ENCODE measurements around the gene DNASE2B. TPM values are rescaled to one million over a fixed set of nuclear protein-coding genes. Genes with fewer than 3 reads are reported as not detected.

Gene DNASE2B
- not detected for total RNA-seq

- Mint-ChIP-seq H3K36me3 (no peaks in the 10 kb centered on the region), H3K9me3 (no peaks in the 10 kb centered on the region), H3K27me3 (no peaks in the 10 kb centered on the region), H3K27ac (no peak within 1 kb of the TSS), H3K4me3 (no peak within 1 kb of the TSS), H3K4me1 (ENCODE audit: low read depth in 2 of 2) (no peaks in the 10 kb centered on the region)
- no peak for DNase-seq (ENCODE audit: low spot score)
- no peak for ATAC-seq
Measured at GRCh38 chr1:84398175-84399155, at the start of gene DNASE2B. DNASE2B (plus strand) TSS chr1:84398484; CDS start chr1:84398565, 81 bp downstream.

- H3K4me1 Mint-ChIP-seq (ENCODE audit: low read depth in 2 of 2) = no peaks in the 10 kb centered on the region
- no peaks in the 10 kb centered on the region for H3K27me3 Mint-ChIP-seq
- ATAC-seq = no peak
- H3K9me3 Mint-ChIP-seq = no peaks in the 10 kb centered on the region
- no peak for DNase-seq (ENCODE audit: low spot score)
- no peaks in the 10 kb centered on the region for H3K36me3 Mint-ChIP-seq
- no peak overlapping the region for H3K4me3 Mint-ChIP-seq
- no peak overlapping the region for H3K27ac Mint-ChIP-seq
Measured at GRCh38 chr1:84348759-84349158, 49.5 kb upstream of the DNASE2B start.

- Mint-ChIP-seq H3K36me3 (no peaks in the 10 kb centered on the region), H3K4me3 (no peak overlapping the region), H3K4me1 (ENCODE audit: low read depth in 2 of 2) (no peaks in the 10 kb centered on the region), H3K9me3 (no peaks in the 10 kb centered on the region), H3K27ac (no peak overlapping the region), H3K27me3 (no peaks in the 10 kb centered on the region)
- DNase-seq (ENCODE audit: low spot score) (no peak), ATAC-seq (no peak)
Measured at GRCh38 chr1:84350104-84350503, 48.2 kb upstream of the DNASE2B start.

- Mint-ChIP-seq H3K4me3 (no peak overlapping the region), H3K27me3 (no peaks in the 10 kb centered on the region), H3K4me1 (ENCODE audit: low read depth in 2 of 2) (no peaks in the 10 kb centered on the region), H3K36me3 (no peaks in the 10 kb centered on the region), H3K27ac (no peak overlapping the region), H3K9me3 (no peaks in the 10 kb centered on the region)
- ATAC-seq (no peak), DNase-seq (ENCODE audit: low spot score) (no peak)
Measured at GRCh38 chr1:84350550-84350949, 47.7 kb upstream of the DNASE2B start.

- Mint-ChIP-seq H3K4me1 (ENCODE audit: low read depth in 2 of 2) (no peaks in the 10 kb centered on the region), H3K9me3 (no peaks in the 10 kb centered on the region), H3K27ac (no peak overlapping the region), H3K4me3 (no peak overlapping the region), H3K36me3 (no peaks in the 10 kb centered on the region), H3K27me3 (no peaks in the 10 kb centered on the region)
- ATAC-seq (no peak), DNase-seq (ENCODE audit: low spot score) (no peak)
Measured at GRCh38 chr1:84352298-84353106, 45.8 kb upstream of the DNASE2B start.

- H3K4me1 Mint-ChIP-seq (ENCODE audit: low read depth in 2 of 2) = no peaks in the 10 kb centered on the region
- no peak overlapping the region for H3K27ac Mint-ChIP-seq
- no peak for DNase-seq (ENCODE audit: low spot score)
- no peaks in the 10 kb centered on the region for H3K9me3 Mint-ChIP-seq
- no peaks in the 10 kb centered on the region for H3K27me3 Mint-ChIP-seq
- no peak for ATAC-seq
- no peaks in the 10 kb centered on the region for H3K36me3 Mint-ChIP-seq
- no peak overlapping the region for H3K4me3 Mint-ChIP-seq
Measured at GRCh38 chr1:84353695-84354094, 44.6 kb upstream of the DNASE2B start.

- Mint-ChIP-seq H3K4me1 (ENCODE audit: low read depth in 2 of 2) (no peaks in the 10 kb centered on the region), H3K4me3 (no peak overlapping the region), H3K36me3 (no peaks in the 10 kb centered on the region), H3K9me3 (no peaks in the 10 kb centered on the region), H3K27ac (no peak overlapping the region), H3K27me3 (no peaks in the 10 kb centered on the region)
- DNase-seq (ENCODE audit: low spot score) (no peak), ATAC-seq (no peak)
Measured at GRCh38 chr1:84355556-84355955, 42.7 kb upstream of the DNASE2B start.

GRCh38 chr1:84356881-84357280 is 41.4 kb upstream of the DNASE2B start:
- H3K27me3 Mint-ChIP-seq = no peaks in the 10 kb centered on the region
- no peak overlapping the region for H3K27ac Mint-ChIP-seq
- H3K9me3 Mint-ChIP-seq = no peaks in the 10 kb centered on the region
- DNase-seq (ENCODE audit: low spot score) (no peak), ATAC-seq (no peak)
- no peaks in the 10 kb centered on the region for H3K4me1 Mint-ChIP-seq (ENCODE audit: low read depth in 2 of 2)
- no peaks in the 10 kb centered on the region for H3K36me3 Mint-ChIP-seq
- H3K4me3 Mint-ChIP-seq = no peak overlapping the region

GRCh38 chr1:84358695-84359094 is 39.6 kb upstream of the DNASE2B start:
- ATAC-seq = no peak
- Mint-ChIP-seq H3K36me3 (no peaks in the 10 kb centered on the region), H3K4me1 (ENCODE audit: low read depth in 2 of 2) (peaks cover 5 to 9% of the 10 kb centered on the region in 2 donors), H3K27me3 (no peaks in the 10 kb centered on the region), H3K9me3 (no peaks in the 10 kb centered on the region), H3K4me3 (no peak overlapping the region), H3K27ac (no peak overlapping the region)
- no peak for DNase-seq (ENCODE audit: low spot score)

- H3K27ac Mint-ChIP-seq = no peak overlapping the region
- H3K9me3 Mint-ChIP-seq = no peaks in the 10 kb centered on the region
- no peaks in the 10 kb centered on the region for H3K27me3 Mint-ChIP-seq
- DNase-seq (ENCODE audit: low spot score) (no peak), ATAC-seq (no peak)
- H3K4me3 Mint-ChIP-seq = no peak overlapping the region
- peaks cover 6 to 10% of the 10 kb centered on the region in 2 donors for H3K4me1 Mint-ChIP-seq (ENCODE audit: low read depth in 2 of 2)
- H3K36me3 Mint-ChIP-seq = no peaks in the 10 kb centered on the region
Measured at GRCh38 chr1:84360316-84360715, 38.0 kb upstream of the DNASE2B start.

GRCh38 chr1:84361796-84362195 is 36.5 kb upstream of the DNASE2B start:
- ATAC-seq (no peak), DNase-seq (ENCODE audit: low spot score) (no peak)
- Mint-ChIP-seq H3K4me1 (ENCODE audit: low read depth in 2 of 2) (peaks cover 16 to 21% of the 10 kb centered on the region in 2 donors), H3K4me3 (no peak overlapping the region), H3K27me3 (no peaks in the 10 kb centered on the region), H3K27ac (no peak overlapping the region), H3K36me3 (no peaks in the 10 kb centered on the region), H3K9me3 (no peaks in the 10 kb centered on the region)

GRCh38 chr1:84363019-84363418 is 35.3 kb upstream of the DNASE2B start:
- Mint-ChIP-seq H3K9me3 (no peaks in the 10 kb centered on the region), H3K27me3 (no peaks in the 10 kb centered on the region), H3K36me3 (no peaks in the 10 kb centered on the region), H3K27ac (no peak overlapping the region), H3K4me1 (ENCODE audit: low read depth in 2 of 2) (peaks cover 21 to 25% of the 10 kb centered on the region in 2 donors), H3K4me3 (no peak overlapping the region)
- no peak for DNase-seq (ENCODE audit: low spot score)
- no peak for ATAC-seq

- no peaks in the 10 kb centered on the region for H3K27me3 Mint-ChIP-seq
- no peaks in the 10 kb centered on the region for H3K9me3 Mint-ChIP-seq
- DNase-seq (ENCODE audit: low spot score) (no peak), ATAC-seq (no peak)
- H3K27ac Mint-ChIP-seq = no peak overlapping the region
- peaks cover 21 to 25% of the 10 kb centered on the region in 2 donors for H3K4me1 Mint-ChIP-seq (ENCODE audit: low read depth in 2 of 2)
- no peak overlapping the region for H3K4me3 Mint-ChIP-seq
- no peaks in the 10 kb centered on the region for H3K36me3 Mint-ChIP-seq
Measured at GRCh38 chr1:84363622-84364021, 34.7 kb upstream of the DNASE2B start.
